ENCODE measurements around the gene FOSL1. TPM values are rescaled to one million over a fixed set of nuclear protein-coding genes. Genes with fewer than 3 reads are reported as not detected.

Gene FOSL1
- total RNA-seq, 1 experiment from 2014 or later, result 33.7 TPM

DNA sequence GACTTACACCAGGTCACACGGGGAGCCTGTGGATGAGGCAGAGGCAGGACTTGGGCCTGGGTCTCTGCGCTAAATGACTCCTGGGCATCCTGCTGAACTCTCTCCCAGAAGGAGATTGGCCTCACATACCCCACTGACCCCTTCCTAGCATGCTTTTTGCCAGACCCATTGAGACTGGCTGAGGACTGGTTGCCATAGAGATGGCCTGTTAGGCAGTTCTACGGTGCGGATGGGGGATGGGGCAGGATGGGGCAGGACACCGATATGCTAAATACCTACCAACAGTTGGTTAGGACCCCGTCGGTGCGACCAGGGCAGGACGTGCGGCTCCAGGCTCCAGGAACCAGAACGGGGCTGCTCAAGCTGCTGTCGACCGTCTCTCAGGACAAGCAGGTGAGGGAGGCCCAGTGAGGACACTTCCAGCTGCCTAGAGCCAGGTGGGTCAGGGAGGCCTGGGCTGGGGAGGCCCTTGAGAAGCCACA lies 45.3 kb upstream of the FOSL1 start, which contains the start of gene TSGA10IP:
TSGA10IP (plus strand) TSS at position 51 of the 482 bp plus-strand sequence; CDS start at position 247, 196 bp downstream.
- Histone ChIP-seq H3K9me3 (ENCODE audit: control insufficient read depth, low read depth, low read length) (no peaks in the 10 kb centered on the region), H3K4me2 (ENCODE audit: insufficient read depth, insufficient read length, low read length) (peak within 1 kb of the TSS; percentile 64), H3K27ac (ENCODE audit: insufficient read length, low read depth, low read length) (no peak within 1 kb of the TSS), H4K8ac (replicated peaks; ENCODE audit: insufficient read length, low read depth, low read length) (peak within 1 kb of the TSS; percentile 3), H2BK15ac (ENCODE audit: low read depth, low read length) (0 out of 2 replicates have a peak within 1 kb of the TSS, but pooled peaks have one; percentile 4), H3K4me1 (ENCODE audit: insufficient read depth, low read length) (peaks cover 11% of the 10 kb centered on the region), H2BK120ac (ENCODE audit: low read depth, low read length, poor library complexity, severe bottlenecking) (peak within 1 kb of the TSS; percentile 1), H2AFZ (ENCODE audit: low read length) (no peak within 1 kb of the TSS), H4K5ac (ENCODE audit: insufficient read length, low read depth, low read length) (peak within 1 kb of the TSS; percentile 63), H2BK20ac (ENCODE audit: low read depth, low read length, poor library complexity, severe bottlenecking) (no peak within 1 kb of the TSS), H3K14ac (ENCODE audit: insufficient read depth, low read length) (peak within 1 kb of the TSS; percentile 98), H3K9ac (ENCODE audit: extremely low read depth, insufficient read length, low read length) (peak within 1 kb of the TSS; percentile 49), H4K20me1 (ENCODE audit: control insufficient read depth, insufficient read depth, insufficient read length) (no peaks in the 10 kb centered on the region), H3K23ac (ENCODE audit: insufficient read length, low read depth, low read length) (no peak within 1 kb of the TSS), H2BK5ac (ENCODE audit: insufficient read length, low read length) (no peak within 1 kb of the TSS), H3T11ph (ENCODE audit: low read length) (peak within 1 kb of the TSS; percentile 59), H4K91ac (ENCODE audit: insufficient read length, low read depth, low read length) (peak within 1 kb of the TSS; percentile 93), H3K56ac (ENCODE audit: insufficient read length, low read depth, low read length) (no peak within 1 kb of the TSS), H3K79me2 (ENCODE audit: insufficient read depth, low read length) (no peaks in the 10 kb centered on the region), H2BK12ac (ENCODE audit: insufficient read length, low read depth, low read length) (peak within 1 kb of the TSS; percentile 85), H3K27me3 (ENCODE audit: insufficient read depth, low read length) (no peaks in the 10 kb centered on the region), H2AK5ac (ENCODE audit: insufficient read length, low read length) (no peak within 1 kb of the TSS), H3K23me2 (ENCODE audit: insufficient read length, low read depth, low read length, poor library complexity, severe bottlenecking) (peaks cover 8% of the 10 kb centered on the region), H3K4ac (ENCODE audit: low read depth, low read length) (peak within 1 kb of the TSS; percentile 97), H3K79me1 (ENCODE audit: insufficient read depth, low read depth, low read length, poor library complexity, severe bottlenecking) (no peaks in the 10 kb centered on the region), H3K18ac (ENCODE audit: insufficient read length, low read depth, low read length) (peak within 1 kb of the TSS; percentile 97)
- Mint-ChIP-seq H3K27me3 (ENCODE audit: low read depth) (peaks cover 18% of the 10 kb centered on the region), H3K9me3 (no peaks in the 10 kb centered on the region; a peak in 1 of 5 replicates), H3K4me1 (peaks cover 31 to 44% of the 10 kb centered on the region in 2 experiments), H3K36me3 (ENCODE audit: insufficient read depth in 1 of 3, low read depth in 3 of 3) (peaks cover 0 to 18% (median 2%) of the 10 kb centered on the region in 3 experiments; a peak in 4 of 7 replicates), H3K27ac (peak within 1 kb of the TSS; percentile 70 to 98 (median 95); a peak in 6 of 7 replicates), H3K4me3 (peak within 1 kb of the TSS; percentile 46 to 75)
- TF ChIP-seq, protein P1, sequence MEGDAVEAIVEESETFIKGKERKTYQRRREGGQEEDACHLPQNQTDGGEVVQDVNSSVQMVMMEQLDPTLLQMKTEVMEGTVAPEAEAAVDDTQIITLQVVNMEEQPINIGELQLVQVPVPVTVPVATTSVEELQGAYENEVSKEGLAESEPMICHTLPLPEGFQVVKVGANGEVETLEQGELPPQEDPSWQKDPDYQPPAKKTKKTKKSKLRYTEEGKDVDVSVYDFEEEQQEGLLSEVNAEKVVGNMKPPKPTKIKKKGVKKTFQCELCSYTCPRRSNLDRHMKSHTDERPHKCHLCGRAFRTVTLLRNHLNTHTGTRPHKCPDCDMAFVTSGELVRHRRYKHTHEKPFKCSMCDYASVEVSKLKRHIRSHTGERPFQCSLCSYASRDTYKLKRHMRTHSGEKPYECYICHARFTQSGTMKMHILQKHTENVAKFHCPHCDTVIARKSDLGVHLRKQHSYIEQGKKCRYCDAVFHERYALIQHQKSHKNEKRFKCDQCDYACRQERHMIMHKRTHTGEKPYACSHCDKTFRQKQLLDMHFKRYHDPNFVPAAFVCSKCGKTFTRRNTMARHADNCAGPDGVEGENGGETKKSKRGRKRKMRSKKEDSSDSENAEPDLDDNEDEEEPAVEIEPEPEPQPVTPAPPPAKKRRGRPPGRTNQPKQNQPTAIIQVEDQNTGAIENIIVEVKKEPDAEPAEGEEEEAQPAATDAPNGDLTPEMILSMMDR (conservative IDR thresholded peaks at IDR 0.05), result no peak
- DNase-seq, result peak; percentile 89
- no CpG with 5 or more reads among the region's 13 CpGs for WGBS (ENCODE audit: extremely low coverage, insufficient read length, low lambda C conversion rate)

Measured in H9 (cell line).